ENCODE measurements around the gene ITGA1.

ITGA1 gene

DNA sequence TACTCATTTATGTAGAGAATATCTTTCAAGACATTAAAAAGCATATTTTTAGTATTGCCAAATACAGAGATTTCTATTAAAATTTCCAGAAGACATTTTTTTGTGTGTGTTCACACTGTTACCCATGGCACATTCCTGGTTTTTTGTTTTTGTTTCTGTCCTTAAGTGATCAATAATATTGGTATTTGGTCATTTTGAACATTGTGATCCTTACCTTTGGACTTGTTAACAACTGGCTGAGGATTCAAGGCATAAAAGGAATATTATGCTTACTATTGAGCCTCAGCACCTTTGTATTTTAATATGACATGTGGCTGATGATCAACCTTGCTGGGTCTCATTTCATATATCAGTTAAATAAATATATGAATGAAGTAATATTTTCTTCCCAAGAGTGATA lies 41.9 kb downstream of the ITGA1 start:
- no peak overlapping the region for H3K27ac ChIP-seq
- TF ChIP-seq, protein P1, sequence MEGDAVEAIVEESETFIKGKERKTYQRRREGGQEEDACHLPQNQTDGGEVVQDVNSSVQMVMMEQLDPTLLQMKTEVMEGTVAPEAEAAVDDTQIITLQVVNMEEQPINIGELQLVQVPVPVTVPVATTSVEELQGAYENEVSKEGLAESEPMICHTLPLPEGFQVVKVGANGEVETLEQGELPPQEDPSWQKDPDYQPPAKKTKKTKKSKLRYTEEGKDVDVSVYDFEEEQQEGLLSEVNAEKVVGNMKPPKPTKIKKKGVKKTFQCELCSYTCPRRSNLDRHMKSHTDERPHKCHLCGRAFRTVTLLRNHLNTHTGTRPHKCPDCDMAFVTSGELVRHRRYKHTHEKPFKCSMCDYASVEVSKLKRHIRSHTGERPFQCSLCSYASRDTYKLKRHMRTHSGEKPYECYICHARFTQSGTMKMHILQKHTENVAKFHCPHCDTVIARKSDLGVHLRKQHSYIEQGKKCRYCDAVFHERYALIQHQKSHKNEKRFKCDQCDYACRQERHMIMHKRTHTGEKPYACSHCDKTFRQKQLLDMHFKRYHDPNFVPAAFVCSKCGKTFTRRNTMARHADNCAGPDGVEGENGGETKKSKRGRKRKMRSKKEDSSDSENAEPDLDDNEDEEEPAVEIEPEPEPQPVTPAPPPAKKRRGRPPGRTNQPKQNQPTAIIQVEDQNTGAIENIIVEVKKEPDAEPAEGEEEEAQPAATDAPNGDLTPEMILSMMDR (conservative IDR thresholded peaks at IDR 0.05), result no peak
- TF ChIP-seq ZFX (IDR thresholded peaks at IDR 0.05), result no peak

DNA sequence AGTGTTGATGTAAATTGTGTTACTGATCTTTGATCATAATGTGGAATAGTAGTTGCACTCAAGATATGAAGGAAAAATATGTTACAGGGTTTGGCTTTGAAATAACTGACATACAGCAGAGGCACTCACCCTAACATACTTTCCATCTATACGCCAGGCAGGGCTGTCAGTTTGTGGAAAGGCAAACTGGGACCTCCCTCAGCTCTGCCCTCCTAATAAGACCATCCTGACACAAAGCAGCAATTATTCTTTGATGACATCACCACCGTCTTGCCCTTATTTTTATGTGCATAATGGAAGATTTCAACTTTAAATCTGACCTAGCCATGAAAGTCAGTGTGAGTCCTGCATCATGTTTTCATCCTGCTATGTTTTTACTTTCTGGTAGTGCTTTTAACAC lies 42.9 kb downstream of the ITGA1 start:
- TF ChIP-seq, protein P1 (conservative IDR thresholded peaks at IDR 0.05), result no peak
- no peak for TF ChIP-seq ZFX (IDR thresholded peaks at IDR 0.05)
- H3K27ac ChIP-seq, result no peak overlapping the region

- no peak overlapping the region for H3K27ac ChIP-seq
- no peak for TF ChIP-seq ZFX (IDR thresholded peaks at IDR 0.05)
- TF ChIP-seq, protein P1 (conservative IDR thresholded peaks at IDR 0.05), result no peak
Measured at GRCh38 chr5:52831786-52832511, 44.2 kb downstream of the ITGA1 start.

DNA sequence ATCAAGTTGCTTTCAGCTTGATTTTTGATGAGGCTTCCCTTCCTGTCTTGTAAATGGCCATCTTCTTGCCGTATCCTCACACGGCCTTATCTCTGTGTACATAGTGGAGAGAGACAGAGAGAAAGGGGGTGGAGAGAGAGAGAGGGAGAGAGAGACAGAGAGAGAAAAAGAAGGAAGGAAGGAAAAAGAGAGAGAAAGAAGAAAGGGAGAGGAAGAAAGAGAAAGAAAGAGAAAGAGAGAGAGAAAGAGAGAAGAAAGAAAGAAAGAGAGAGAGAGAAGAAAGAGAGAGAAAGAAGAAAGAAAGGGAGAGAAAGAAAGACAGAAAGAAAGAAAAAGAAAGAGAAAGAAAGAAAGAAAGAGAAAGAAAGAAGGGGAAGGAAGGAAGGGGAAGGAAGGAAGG lies 46.6 kb downstream of the ITGA1 start:
- TF ChIP-seq ZFX (IDR thresholded peaks at IDR 0.05), result no peak
- TF ChIP-seq, protein P1 (conservative IDR thresholded peaks at IDR 0.05), result no peak
- H3K27ac ChIP-seq, result no peak overlapping the region

DNA sequence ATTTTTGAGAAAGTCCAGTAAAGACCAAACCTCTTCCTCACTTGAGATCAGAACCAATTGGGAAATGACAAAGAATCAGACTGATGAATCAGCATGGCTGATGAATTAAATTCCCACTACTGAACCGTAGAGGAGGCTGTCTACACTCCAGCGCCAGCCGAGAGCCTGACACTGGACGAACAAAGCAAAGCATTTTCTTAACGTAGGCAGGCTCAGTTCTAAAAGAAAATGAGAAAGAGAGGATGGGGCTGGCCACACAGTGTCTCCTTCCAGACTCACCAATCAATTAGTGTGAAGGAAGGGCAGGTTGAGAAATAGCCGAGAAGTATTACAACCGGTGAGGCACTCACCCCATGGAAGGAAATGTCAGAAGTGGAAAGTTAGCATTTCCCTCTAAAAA lies 49.4 kb downstream of the ITGA1 start:
- TF ChIP-seq, protein P1 (conservative IDR thresholded peaks at IDR 0.05), result no peak
- TF ChIP-seq ZFX (IDR thresholded peaks at IDR 0.05), result no peak
- H3K27ac ChIP-seq, result no peak overlapping the region

DNA sequence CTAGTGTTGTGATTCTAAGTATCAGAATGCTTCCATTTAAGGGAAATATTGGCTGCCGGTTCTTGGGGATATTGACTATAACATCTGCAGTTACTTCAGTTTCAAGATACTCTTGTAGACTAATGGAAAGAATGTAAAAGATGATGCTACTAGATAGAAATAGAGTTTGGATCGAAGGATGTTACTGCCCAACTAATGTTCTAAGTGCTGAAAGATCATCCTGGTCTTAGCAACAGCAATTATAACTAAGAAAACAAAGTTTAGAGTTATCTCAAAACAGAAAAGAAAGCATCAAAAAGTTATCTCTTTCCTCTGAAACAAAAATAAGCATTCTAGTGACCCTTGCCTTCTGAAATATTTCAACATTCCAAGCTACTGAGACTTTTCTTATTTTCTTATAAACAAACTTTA lies 49.9 kb downstream of the ITGA1 start:
- no peak overlapping the region for H3K27ac ChIP-seq

DNA sequence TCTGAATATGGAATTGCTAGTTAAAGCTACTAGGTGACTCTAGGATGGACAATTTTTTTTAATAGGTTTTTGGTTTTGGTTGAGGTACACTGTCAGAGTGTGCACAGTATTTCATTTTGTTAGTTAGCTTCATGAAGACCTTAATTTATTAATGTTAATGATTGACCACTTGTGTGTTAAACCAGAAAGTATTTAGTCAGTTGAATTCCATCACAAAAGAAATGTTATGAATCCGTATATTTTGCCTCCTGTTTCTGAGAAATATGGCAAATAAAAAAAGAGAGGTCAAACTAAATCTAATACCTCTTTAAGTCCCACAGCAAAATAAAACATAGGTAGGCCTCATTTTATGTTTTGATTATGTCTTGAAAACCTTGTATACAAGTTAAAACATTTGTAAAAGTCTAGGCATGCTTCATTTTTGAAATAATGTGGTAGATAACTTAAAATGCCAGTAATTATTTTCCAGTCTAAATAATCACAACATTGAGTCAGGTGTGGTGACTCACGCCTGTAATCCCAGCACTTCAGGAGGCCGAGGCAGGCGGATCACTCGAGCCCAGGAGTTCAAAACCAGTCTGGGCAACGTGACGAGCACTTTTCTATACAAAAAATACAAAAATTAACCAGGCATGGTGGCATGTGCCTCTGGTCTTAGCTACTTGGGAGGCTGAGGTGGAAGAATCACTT lies 50.8 kb downstream of the ITGA1 start:
- TF ChIP-seq ZFX (IDR thresholded peaks at IDR 0.05), result no peak
- TF ChIP-seq, protein P1 (conservative IDR thresholded peaks at IDR 0.05), result no peak
- H3K27ac ChIP-seq, result no peak overlapping the region

More for the DNA sequence above, 49.9 kb downstream of the ITGA1 start:
- TF ChIP-seq, protein P1 (conservative IDR thresholded peaks at IDR 0.05), result no peak
- TF ChIP-seq ZFX (IDR thresholded peaks at IDR 0.05), result no peak
